ENCODE results near the gene CD96. TPM values are rescaled to one million over a fixed set of nuclear protein-coding genes. Genes with fewer than 3 reads are reported as not detected.
A peak's percentile ranks its signal among the peaks of the same experiment; 100 is the strongest.

The CD96 gene
- total RNA-seq, 1 donor from 2014 or later: 5.6 TPM

- Histone ChIP-seq H3K27ac (no peak overlapping the region), H3K4me1 (no peaks in the 10 kb centered on the region), H3K36me3 (no peaks in the 10 kb centered on the region), H3K27me3 (ENCODE audit: low read depth) (no peaks in the 10 kb centered on the region), H3K4me3 (no peak overlapping the region), H3K9me3 (no peaks in the 10 kb centered on the region)
- intact Hi-C loops (cut with DNase I): no loop called here
- TF ChIP-seq CTCF (IDR thresholded peaks at IDR 0.05): no peak
- DNase-seq: no peak
- no peak for ATAC-seq
Measured at GRCh38 chr3:111581403-111582119, 39.6 kb downstream of the CD96 start.

- DNase-seq (no peak), ATAC-seq (peak; percentile 92 to 93)
- Histone ChIP-seq H3K36me3 (no peaks in the 10 kb centered on the region), H3K4me1 (no peaks in the 10 kb centered on the region), H3K4me3 (no peak overlapping the region), H3K27ac (peak overlapping the region; percentile 34), H3K27me3 (ENCODE audit: low read depth) (no peaks in the 10 kb centered on the region), H3K9me3 (no peaks in the 10 kb centered on the region)
- intact Hi-C loops (cut with DNase I): no loop called here
- TF ChIP-seq CTCF (IDR thresholded peaks at IDR 0.05): no peak
Measured at GRCh38 chr3:111582120-111582474, 40.1 kb downstream of the CD96 start.

GRCh38 chr3:111584744-111585143, 42.7 kb downstream of the CD96 start:
- Histone ChIP-seq H3K4me3 (no peak overlapping the region), H3K27ac (peak overlapping the region; percentile 48), H3K9me3 (no peaks in the 10 kb centered on the region), H3K36me3 (no peaks in the 10 kb centered on the region), H3K4me1 (no peaks in the 10 kb centered on the region), H3K27me3 (ENCODE audit: low read depth) (no peaks in the 10 kb centered on the region)
- intact Hi-C loops (cut with DNase I): no loop called here
- no peak for ATAC-seq
- TF ChIP-seq CTCF (IDR thresholded peaks at IDR 0.05): no peak
- DNase-seq: no peak

- Histone ChIP-seq H3K4me3 (no peak overlapping the region), H3K36me3 (no peaks in the 10 kb centered on the region), H3K9me3 (no peaks in the 10 kb centered on the region), H3K27ac (peak overlapping the region; percentile 48), H3K4me1 (no peaks in the 10 kb centered on the region), H3K27me3 (ENCODE audit: low read depth) (no peaks in the 10 kb centered on the region)
- intact Hi-C loops (cut with DNase I): no loop called here
- no peak for TF ChIP-seq CTCF (IDR thresholded peaks at IDR 0.05)
- peak; percentile 82 to 84 for ATAC-seq
- no peak for DNase-seq
Measured at GRCh38 chr3:111585217-111585616, 43.2 kb downstream of the CD96 start.

GRCh38 chr3:111588527-111588926, 46.5 kb downstream of the CD96 start:
- Histone ChIP-seq H3K27me3 (ENCODE audit: low read depth) (no peaks in the 10 kb centered on the region), H3K4me3 (no peak overlapping the region), H3K9me3 (no peaks in the 10 kb centered on the region), H3K36me3 (no peaks in the 10 kb centered on the region), H3K4me1 (no peaks in the 10 kb centered on the region), H3K27ac (no peak overlapping the region)
- ATAC-seq (no peak), DNase-seq (no peak)
- intact Hi-C loops (cut with DNase I): no loop called here
- no peak for TF ChIP-seq CTCF (IDR thresholded peaks at IDR 0.05)
